GM18870 (cell line): ENCODE data around the gene NTN1.

Source experiments
- ATAC-seq: cut with Tn5 transposase; IDR thresholded peaks from one replicate; pipeline ENCODE4 v1.9.1; 2021; ENCODE audit warnings: moderate library complexity; ENCODE audit not compliant: unreplicated experiment

The NTN1 gene

DNA sequence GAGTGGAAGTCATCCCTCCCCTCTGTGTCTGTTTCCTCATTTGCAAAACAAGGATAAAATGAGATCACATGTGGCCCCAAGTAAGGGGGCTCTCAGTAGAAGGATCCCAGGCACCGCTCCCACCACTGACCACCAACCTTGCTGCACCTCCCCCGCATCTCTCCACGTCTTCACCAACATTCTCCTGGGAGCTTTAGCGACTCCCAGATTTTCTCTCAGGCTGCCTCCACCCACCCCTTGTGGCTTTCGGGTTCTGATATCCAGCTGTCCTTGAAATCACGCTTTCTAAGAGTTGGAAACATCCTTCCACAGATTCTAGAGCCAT lies 16.4 kb upstream of the NTN1 start:
- no peak for ATAC-seq

DNA sequence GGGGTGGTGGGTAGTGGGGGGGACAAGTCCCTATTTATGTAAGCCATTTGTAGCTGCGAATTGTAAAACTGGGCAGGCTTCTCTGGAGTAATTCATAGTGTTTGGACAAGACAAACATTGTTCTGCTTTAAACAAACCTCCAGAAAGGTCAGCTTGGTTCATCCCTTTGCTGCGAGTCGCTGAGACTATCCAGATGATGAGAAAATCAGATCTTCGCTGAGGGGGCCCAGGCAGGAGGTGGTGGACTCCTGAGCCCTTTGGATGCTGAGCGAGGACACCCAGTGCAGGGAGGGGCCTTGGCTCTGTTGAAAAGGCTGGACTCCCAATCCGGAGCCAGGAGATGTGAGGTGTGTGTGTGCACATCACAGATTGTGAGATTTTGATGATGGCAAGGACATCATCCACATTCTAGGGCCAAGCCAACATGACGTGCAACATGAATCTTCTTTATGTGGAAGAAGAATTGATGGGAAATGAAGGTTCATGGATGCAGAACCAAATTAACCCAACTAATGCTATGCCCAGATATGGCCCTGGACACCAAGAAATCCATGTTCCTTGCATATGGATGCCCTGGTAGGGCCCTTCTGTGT lies 15.0 kb upstream of the NTN1 start:
- no peak for ATAC-seq

DNA sequence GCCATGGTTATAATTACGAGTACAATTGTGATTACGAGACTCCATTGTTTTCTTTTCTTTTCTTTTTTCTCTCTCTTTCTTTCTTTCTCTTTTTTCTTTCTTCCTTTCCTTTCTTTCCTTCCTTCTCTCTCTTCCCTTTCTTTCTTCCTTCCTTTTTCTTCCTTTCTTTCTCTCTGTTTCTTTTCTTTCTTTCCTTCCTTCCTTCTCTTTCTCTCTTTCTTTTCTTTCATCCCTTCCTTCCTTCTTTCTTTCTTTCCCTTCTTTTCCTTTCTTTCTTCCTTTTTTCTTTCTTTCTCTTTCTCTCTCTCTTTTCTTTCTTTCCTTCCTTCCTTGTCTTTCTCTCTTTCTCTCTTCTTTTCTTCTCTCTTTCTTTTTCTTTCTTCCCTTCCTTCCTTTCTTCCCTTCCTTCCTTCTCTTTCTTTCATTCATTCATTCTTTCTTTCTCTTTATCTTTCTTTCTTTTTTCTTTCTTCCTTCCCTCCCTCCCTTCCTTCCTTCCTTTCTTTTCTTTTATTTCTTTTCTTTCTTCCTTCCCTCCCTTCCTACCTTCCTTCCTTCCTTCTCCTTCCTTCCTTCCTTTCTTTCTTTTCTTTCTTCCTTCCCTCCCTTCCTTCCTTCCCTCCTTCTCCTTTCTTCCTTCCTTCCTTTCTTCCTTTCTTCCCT lies 14.1 kb upstream of the NTN1 start:
- ATAC-seq, result no peak

DNA sequence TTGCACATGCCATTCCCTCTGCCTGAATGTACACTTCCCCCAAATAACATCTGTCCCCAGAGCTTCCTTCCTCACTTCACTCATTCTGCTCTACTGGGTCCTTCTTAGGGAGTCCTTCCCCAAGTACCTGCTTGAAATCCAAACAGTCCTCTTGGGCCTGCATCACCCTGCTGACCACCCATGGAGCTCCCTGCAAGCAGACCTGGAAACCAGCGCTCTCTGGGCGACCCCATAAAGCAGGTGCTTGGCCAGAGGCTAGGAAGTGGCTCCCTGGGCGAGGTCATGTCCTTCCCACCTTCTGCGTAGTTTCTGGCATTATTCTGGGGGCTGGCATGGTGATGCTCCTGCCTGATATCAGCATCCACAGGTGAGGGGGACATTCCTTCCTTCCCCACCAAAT lies 12.2 kb upstream of the NTN1 start:
- no peak for ATAC-seq

DNA sequence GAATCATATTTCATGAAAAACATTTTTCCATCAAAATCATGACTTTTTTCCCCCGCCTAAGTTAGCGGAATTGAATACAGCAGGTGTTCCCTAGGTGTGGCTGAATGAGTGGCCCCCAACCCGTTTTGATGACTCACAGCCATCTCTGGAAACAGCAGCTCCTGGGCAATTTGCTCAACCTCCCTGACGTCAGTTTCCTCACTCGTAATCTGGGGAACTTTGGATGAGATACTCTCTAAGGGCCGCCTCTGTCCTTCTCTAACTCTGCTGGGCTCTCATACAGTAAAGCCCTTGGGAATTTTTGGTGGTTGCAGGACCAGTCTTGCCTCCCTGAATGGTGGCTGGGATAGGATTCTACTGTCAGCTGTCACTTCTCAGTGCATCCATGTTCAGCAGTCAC lies 11.6 kb upstream of the NTN1 start:
- ATAC-seq, result no peak

DNA sequence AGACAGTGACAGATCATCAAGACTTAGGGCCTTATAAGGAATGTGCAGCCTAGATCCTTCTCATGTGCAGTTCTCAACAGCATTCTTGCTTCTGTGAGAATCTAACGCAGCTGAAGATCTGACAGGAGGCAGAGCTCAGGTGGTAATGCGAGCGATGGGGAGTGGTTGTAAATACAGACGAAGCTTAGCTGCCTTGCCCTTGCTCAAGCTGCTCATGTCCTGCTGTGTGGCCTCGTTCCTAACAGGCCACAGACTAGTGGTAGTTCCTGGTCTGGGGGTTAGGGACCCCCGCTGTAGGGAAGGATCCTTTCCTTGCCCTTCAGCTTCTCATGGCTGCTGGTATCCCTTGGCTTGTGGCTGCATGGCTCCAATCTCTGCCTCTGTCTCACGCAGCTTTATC lies 10.3 kb upstream of the NTN1 start:
- no peak for ATAC-seq

DNA sequence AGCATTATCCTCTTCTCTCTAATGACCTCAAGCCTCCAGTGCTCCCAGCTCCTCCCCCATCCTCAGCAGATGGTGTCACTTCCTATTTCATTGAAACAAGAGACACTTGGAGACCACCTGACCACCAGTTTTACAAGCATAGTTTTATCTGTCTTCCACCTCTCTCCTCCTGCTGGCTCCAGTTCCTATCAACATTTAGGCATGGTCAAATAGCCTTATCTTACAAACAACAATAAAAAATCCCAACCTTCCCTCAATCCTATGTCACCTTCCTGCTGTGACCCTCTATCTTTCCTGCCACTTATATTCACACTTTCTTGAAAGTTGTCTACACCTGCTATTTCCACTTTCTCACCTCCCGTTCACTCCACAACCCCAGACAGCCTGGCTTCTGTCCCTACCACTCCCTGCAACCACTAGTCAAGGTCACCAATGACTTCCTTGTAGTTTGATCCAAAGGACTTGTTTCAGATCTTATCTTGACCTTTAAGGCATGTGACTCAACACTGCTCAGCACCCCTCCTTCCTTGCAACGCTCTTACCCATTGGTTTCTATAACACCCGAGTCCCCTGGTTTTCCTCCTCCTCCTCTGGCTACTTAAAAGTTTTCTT lies 4.3 kb upstream of the NTN1 start:
- no peak for ATAC-seq

DNA sequence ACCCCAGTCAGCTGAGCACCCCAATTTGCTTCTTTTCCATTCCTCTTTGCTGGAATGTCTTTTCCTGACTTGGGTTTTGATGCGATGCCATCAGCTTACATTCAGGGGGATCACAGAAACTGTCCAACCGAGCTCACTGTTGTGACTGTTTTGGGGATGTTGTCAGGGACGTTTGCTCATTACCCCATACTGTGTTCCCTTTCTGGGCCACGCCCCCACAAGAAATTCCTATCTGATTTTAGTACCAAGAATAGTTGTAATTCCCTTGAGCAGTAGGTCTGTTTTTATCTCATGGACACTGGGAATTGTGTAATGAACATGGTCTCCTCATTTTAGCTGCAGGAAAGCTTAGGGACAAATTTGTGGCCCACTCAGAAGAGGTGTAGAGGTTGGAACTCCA lies 2.6 kb upstream of the NTN1 start:
- ATAC-seq, result no peak

DNA sequence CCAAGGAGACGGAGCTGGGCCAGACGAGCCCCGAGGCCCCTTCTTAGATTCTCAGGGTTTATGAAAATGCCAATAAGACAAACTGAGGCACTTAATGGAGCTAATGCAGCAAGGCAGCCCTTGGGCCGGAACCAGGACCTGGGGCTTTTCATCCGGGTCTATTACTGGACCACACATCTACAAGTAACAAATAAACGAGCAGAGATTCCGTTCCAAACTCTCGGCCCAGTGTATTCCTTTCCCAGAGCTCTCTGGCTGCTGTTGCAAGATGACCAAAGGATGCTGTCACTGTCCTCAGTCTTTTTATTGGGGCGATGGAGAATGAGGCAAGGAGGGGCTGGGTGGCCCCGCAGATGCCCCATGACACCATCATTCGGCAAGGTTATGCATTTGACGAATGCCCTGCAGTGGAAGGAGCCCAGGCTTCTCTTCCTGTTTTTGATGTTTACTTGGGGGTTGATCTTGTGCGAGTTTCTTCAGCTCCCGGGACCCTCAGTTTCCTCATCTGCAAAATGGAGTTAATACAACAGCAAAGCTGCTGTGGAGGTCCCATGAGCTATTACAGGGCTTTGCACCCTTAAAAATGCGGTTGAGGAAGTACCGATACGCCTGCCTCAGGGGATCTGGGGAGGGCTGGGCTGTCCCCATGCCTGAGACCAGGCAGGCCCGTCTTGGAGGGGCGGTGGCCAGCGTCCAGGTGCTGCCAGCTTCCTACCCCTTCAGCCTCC lies 1.1 kb upstream of the NTN1 start:
- ATAC-seq, result no peak

DNA sequence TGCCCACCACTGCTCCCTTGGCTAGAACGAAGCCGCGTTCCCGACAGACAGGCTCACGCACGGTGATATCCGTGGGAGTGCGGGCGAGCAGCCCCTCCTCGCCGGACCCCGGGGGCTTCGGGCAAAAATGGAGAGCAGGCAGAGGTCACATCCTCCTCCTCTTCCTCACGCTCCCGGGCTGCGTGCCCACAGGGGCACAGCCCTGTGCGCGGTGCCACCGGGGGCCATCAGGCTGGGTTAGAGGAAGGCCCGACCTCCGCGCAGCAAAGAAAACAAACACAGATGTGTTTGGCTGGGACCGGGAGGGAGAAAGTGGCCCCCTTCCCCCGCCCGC lies 519 bp upstream of the NTN1 start:
- ATAC-seq, result no peak

DNA sequence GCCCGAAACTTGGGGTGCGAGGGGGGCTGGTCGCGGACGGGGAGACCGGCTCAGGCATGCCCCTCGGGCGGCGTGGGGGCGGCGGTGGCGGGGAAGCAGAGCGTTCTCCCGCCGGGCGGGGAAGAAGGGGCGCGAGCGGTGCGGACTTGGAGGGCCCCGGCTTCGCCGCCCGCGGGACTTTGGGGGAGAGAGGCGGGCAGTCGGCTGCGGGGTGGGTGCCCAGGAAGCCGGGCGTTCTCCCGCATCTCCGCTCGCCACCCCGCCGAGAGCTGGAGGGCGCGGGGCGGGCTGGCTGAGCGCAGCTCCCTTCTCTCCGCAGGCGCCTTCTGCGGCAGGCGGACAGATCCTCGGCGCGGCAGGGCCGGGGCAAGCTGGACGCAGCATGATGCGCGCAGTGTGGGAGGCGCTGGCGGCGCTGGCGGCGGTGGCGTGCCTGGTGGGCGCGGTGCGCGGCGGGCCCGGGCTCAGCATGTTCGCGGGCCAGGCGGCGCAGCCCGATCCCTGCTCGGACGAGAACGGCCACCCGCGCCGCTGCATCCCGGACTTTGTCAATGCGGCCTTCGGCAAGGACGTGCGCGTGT lies 772 bp downstream of the NTN1 start:
- no peak for ATAC-seq

DNA sequence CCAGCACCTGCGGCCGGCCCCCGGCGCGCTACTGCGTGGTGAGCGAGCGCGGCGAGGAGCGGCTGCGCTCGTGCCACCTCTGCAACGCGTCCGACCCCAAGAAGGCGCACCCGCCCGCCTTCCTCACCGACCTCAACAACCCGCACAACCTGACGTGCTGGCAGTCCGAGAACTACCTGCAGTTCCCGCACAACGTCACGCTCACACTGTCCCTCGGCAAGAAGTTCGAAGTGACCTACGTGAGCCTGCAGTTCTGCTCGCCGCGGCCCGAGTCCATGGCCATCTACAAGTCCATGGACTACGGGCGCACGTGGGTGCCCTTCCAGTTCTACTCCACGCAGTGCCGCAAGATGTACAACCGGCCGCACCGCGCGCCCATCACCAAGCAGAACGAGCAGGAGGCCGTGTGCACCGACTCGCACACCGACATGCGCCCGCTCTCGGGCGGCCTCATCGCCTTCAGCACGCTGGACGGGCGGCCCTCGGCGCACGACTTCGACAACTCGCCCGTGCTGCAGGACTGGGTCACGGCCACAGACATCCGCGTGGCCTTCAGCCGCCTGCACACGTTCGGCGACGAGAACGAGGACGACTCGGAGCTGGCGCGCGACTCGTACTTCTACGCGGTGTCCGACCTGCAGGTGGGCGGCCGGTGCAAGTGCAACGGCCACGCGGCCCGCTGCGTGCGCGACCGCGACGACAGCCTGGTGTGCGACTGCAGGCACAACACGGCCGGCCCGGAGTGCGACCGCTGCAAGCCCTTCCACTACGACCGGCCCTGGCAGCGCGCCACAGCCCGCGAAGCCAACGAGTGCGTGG lies 1.5 kb downstream of the NTN1 start:
- no peak for ATAC-seq

DNA sequence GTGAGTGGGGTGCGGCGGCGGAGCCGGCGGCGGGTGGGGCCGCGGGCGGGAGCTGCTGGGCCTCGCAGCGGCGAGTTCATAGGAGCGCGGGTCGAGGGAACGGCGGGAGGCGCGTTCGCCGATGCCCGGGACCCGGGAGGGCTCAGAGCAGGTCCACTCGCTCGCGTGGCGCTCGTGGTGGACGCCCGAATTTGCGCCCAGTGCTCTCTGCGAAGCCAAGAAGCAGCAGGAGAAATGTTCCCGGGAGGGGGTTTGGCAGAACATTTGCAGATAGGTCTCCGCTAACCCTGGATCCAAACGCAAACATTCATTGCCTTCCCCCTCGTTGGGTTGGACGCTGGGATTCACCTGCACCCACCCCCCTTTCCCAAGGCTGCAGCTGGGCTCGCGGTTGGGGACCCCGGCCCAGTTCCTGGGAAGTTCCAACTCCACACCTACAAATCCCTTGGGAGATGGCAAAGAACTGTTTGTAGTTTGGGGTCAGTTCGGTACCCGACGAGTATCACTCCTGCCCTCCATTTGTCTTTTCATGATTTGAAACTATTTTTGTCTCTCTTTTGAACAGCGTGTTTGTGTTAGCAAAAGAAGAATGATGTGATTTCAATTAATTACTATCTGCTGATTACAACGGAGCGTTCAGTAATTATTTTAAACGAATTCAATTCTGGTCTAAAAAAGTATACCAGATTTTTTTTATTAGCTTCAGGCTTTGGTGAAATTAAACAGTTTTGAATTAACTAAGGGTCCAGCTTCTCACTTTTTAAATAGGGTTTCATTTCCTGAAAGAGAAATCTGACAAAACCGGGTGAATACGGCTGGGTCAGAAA lies 2.3 kb downstream of the NTN1 start:
- ATAC-seq, result no peak

DNA sequence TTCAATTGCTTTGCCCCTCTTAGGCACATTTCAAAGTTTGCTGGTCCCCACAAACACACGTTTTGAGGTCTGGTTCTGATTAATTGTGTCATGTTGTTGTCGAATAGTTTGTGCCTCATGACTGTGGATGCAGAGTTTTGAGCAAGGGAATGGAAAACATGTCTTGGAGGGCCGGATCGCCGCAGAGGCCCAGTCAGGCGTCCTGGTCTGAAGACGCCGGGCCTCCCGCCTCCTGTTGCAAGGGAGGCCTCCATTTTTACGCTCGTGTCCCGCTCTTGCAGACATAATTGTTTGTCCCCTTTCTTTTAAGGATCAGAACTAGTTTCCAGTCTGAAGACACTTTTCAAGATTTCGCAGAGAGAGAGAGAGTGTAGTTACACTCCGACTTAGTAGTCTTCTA lies 3.2 kb downstream of the NTN1 start:
- ATAC-seq, result no peak

DNA sequence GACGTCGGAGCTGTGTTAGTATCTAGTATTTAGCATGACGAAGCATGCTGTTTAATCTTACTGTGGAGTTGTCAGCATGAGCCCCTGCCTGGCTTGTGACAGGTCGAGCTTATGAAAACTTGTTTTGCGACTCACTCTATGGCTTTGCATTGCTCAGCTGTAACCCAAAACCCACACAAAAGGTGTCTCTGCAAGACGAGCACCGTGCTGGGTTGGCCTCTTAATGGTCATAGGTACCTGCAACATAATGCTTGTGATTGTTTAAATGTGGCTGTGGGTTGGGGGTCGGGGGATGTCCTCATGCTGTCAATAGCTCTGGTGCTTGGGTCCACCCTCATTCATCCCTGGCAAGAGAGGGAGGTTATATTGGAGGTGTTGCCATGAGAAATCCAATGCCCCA lies 5.4 kb downstream of the NTN1 start:
- ATAC-seq, result no peak

DNA sequence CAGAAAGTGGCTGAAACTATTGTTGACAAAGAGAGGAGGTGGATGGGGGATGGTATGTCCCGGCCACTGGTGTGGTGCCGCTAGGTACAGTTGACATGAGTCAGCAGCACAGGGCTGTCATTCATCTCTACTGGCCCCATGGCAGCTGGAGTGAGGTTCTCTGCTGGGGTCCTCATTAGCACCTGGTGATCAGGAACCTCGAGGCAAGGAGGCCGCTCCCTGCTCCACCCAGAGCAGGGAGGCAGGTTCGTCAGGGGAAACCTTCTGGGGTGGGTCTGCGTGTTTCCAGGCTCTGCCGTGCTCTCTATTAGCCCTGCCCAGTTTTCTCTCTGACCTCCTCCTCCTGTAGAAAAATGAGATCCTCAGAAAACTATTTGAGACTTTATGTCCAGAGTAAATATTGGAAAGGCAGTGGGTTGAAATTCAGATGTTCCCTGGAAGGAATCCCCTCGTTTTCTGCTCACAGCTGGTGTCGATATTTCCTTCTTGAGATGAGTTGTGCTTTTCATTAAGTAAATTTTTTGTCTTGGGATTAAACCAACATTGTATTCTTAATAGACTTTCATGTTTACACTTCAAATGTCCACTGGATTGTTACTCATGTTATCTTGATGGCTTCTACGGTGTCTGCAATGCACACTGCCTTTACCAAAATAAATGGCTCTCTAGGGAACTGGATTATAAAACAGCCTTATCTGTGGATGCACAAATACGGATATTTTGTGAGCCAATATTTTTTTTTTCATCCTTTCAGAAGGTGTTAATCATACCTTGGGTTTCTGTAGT lies 7.1 kb downstream of the NTN1 start:
- no peak for ATAC-seq

DNA sequence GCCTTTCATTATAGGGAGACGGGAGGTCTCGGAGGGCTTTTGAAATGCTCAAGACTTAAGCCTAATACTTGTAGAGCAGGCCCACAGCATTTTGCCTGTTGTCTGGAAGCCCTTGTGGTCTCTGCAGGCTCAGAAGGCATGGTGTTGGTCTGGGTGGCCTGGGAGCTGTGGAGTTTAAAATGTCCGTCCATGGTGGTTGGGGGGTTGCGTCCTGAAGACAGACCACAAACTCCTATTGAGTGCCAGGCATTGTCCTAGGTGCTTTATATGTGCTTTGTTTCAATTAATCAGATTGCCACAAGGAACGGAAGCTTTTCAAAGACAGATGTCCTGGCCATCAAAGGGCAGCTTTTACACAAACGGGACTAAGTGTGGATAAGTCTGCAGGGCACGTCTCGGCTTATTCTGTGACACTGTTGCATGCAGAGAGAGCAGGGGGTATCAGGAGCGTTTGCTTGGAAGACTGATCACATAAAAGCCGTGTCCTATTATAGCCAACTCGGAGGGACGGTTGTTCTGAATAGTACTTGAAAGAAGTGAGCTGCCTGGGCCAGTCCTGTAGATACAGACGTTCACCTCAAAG lies 7.8 kb downstream of the NTN1 start:
- ATAC-seq, result no peak

DNA sequence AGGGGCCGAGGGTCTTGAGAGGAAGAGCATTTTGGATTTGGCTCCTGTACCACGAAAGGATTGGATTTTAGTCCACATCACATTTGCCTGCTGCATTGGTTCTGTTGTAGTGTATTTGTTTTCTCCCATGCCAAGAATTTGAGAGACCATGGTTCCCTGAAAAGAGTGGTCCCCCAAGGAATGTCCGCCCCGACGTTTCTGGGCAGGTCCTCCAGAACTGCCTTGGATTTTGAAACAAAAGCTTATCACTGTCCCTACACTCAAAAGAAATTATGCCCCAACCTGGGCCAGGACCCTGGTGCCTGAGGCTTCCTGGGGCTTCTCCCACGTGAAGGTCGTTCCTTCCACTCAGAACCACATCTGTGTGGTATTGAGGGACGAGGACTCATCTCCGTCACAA lies 10.8 kb downstream of the NTN1 start:
- ATAC-seq, result no peak

DNA sequence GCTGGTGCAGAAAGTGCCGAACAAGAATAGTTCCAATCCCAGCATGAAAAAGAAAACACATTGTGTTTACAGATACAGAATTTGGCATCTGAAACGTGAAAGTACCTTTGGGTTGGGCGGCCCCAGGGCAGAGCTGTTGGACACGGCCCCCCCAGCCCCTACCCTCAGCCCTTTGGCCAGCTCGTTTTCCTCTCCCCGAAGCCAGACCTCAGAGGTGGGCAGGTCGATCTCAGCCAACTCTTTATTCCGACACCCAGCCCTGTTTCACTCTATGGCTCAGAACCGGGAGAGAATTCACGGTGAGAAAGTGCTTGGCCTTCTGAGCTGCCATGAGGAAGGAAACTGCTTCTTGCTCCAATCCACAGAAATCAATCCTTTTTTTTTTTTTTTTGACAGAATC lies 11.3 kb downstream of the NTN1 start:
- ATAC-seq, result no peak
